Epidermal melanocyte (primary cell): ENCODE data around the gene SCFD2.
"Not testable (repeated sequence)": the region's sequence is repeated elsewhere in the genome, so short reads cannot be mapped to it uniquely, and the experiment has no call there.

Experiments used
- DNase-seq: peaks from one replicate; pipeline ENCODE4 v3.0.0; 2011; ENCODE audit warnings: low spot score; ENCODE audit not compliant: insufficient read length

Gene SCFD2

DNA sequence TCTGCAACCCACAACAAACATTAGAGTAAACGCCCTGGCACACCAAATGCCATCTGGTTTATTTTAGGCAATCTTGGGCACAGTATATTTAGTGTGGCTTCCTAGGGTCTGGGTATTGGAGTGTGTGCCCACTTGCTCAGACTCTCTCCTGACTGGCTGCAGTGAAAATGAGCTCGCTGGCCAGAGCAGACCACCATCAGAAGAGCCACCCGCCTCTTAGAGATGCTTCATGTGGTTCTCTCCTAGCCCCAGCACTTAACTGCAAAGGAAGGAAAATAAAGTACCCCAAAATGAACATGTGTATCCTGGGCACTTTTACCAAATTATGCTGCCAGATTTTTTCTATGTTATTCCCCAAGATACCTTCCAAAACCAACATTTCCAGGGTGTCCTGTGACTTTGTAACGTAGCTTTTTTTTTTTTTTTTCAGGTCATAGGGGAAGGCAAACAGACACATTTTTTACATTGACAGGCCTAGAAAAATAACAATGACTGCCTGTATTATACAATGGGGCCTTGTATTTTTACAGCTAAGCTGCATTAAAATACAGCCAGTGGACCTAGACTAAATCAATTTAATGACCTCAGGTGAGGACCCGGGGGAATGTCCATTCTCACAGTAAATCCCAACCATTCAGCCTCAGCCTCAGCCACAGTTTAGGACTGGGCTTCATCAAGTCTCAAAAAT, 310.0 kb downstream of the SCFD2 start:
- no peak for DNase-seq

DNA sequence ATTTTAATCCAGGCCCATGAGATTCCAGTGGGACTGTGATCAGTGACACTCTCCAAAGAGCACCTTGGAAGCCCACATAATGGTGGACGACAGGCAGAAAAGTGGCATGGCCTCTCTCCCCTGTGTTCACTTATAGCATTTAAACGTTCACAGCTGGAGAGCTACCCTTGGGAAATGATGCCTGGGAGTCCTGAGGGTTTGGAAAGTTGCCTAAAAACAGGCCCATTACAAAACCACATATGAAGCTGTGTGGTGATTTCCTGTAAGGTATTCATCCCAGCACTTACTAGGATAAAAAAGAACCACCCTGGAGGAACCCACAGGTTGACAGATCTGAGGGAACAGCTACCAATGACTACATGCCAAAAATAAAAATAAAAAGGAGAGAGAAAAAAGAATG, 310.6 kb downstream of the SCFD2 start:
- DNase-seq: no peak

DNA sequence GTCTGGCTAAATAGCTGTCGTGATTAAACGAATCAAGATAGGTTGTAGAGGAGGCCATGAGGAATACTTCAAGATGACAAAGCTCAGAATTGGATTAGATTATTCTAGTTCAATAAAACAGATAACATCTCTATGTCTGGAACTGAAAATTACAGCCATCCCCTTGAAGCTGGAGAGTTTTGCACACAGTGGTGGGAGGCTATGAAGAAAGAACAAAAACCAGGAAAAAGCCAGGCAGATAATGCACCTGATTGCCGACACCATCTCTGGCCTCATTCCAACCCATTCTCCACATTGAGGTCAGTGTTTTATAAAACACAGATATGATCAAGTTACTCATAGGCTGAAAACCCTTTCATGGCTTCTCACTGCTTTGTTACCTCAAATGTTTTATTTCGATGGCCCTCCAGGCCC, 315.5 kb downstream of the SCFD2 start:
- no peak for DNase-seq

DNA sequence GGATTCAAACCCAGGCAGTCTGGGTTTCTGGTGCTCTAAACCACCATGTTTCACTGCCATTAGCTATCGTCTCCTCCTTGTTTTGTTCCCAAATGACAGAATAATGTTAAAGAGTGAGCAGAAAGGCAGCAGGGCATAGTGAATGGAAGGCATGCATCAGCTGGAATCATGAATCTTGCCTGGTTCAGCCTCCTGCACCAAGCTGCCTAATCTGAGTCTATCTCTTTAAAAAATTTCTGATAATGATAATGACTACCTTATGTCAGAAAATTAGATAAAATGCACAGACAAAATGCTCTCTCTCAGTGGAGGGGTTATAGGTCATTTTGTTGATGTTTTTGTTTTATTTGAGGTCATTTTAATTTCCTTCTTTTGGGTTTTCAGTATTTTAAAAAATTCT, 316.3 kb downstream of the SCFD2 start:
- DNase-seq: no peak

DNA sequence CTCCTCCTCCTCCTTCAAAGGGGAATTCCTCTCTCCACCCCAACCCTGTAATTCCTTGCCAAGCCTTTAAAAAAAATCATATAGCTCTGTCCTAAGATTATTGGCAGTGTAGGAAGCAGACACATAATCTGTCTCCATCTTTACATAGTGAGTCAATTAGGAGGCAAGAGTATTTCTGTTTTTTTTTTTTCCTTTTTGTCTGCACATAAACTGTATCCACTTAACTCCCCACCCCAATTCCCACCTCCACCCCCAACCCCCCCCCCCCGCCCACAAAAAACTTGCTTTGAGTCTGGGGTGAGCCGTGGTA, 321.3 kb downstream of the SCFD2 start:
- no peak for DNase-seq

DNA sequence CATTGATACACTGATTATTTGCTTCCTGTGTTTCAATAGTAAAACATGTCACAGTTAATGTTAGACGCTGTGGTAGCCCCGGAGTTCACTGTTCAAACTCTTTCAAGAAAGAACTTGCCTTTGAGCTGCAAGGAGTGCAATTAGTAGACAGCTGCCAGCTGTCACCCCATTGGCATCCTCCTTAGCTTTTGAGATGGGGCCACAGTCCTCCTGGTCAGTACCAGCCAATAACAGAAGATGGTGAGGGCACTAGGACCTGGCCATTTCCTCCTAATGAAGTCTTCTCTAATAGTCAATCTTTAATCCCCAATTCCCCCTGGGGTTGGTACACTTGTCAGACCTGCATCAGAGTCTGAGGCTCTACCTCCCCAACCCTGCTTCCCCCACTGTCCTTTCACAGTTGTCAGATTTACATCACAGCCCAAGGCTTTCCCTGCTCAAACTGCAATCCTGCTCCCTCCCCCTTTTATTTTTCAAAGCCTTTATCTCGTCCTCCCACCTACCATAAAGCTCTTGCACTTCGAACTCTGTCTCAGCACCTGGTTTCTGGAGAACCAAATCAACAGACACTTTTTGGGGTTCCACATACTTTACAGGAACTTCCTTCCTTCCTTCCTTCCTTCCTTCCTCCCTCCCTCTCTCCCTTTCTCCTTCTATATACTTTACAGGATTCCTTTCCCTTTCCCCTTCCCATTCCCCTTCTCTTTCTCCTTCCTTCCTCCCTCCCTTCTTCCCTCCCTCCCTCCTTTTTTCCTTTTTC, 321.8 kb downstream of the SCFD2 start:
- DNase-seq: no peak

DNA sequence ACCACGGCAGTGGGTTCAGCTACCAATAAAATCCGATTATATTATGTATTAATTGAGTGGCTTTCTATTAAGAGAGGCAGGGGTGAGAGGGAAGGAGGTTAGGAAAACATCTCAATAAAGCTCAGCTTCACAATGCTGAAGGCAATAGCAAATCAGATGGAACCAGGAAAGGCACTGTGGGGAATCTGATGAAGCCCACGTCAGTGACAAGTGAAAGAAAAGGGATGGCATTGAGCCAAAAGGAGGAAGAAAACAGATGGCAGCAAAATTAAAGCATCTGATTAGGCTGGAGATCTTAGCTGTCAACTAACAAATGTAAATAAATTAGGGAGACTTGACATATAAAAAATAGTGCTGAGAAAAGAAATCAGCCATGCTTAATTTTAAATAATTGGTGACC, 322.8 kb downstream of the SCFD2 start:
- no peak for DNase-seq

DNA sequence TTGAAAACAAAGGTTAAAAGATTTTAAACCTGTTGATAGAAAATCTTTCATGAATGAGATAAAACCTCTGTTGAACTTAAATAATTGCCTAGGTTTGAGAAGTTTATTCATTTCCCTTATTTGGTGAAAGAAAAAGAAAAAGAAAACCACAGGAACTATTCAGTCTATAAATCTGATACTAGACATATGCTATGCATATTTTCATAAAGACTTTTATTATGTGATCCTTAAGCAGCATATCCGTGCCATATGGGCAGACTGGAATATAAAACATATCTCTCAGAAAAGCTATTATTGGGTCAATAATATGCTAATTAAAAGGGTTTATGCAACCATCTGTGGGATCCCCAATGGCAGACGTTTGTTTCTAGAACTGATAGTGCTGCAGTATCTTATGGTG, 325.0 kb downstream of the SCFD2 start:
- no peak for DNase-seq

DNA sequence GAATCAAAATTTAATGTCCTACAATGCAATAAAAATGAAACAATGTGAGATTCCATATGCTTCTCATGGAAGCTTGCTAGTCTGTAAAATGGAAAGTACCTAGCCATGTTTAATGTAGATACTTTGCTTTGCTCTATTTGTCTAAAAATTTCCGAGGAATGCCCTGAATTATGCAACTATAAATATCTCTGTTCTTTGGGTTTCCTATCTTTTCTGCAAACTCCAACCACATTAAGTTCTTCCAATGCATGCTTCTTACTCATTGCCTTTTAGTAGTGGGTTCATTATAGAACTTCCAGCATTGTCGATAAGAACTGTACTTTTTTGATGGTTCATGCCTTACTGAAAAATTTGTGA, 325.4 kb downstream of the SCFD2 start:
- DNase-seq: no peak

DNA sequence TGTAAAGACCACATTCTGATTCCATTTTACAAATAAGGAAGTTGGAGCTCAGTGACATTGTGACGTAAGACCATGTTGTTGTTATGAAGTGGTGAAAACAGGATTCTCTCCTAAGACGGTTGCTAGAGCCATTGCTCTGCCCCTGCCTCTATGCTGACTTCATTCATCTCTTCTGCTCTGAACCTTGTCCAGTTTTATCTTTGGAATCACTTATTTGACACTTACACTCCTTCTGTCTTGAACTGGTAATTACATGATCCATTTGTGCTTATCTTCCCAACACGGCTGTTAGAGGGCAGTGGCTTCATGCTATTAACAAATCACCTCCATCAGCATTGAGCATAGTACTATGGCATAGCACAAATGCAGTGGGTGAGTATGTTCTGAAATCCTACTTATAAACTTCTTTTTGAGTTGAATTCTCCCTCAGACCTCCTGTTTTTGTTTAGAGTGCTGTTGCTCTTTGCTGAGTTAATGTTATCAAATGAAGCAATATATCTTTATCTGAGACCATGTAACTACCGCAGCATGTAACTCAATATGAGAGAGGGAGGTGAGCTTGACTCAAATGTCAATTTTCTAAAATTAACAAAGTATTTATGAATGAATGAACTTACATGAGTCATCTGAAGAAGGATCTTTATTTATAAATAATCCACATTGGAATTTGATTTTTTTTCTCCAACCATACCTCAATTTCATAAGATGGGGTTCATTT, 326.0 kb downstream of the SCFD2 start:
- no peak for DNase-seq

DNA sequence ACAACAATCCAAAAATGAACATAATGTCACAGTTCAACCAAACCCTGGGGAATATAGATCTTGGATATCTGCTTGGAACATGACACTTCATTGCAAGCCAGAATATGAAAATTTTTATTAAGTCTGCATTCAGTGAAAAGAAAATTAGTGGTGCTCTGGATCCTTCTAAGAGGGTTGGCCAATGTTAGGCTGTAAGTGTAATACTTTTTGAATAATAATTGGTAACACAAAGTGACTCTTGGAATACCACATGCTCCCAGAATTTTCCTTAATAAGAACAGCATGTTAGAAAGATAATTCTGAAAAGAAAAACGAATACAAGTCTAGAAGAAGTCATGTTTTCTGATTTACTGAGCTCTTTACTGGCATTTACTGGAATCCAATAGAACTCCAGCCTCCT, 328.0 kb downstream of the SCFD2 start:
- DNase-seq: no peak

DNA sequence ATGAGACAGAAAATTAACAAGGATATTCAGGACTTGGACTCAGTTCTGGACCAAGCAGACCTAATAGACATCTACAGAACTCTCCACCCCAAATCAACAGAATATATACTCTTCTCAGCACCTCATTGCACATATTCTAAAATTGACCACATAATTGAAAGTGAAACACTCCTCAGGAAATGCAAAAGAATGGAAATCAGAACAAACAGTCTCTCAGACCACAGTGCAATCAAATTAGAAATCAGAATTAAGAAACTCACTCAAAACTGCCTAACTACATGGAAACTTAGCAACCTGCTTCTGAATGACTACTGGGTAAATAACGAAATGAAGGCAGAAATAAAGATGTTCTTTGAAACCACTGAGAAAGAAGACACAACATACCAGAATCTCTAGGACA, 333.0 kb downstream of the SCFD2 start:
- not testable (repeated sequence) for DNase-seq

DNA sequence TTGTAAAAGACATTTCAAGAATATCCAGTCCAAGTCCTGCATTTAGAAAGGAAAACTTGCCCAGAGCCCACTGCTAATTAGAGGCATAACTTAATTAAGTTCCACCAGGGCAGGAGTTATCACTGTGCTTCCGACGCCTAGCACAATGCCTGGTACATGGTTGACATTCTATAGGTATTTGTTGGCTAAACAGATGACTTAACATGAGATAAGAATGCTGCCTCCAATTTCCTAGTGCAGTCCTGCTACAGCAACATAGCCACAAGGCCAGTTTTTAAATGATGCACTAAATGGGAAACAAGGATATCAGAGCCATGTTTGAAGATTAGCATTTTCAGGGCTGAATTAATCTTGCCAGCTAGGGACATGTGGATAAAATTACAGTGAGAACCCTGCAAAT, 339.6 kb downstream of the SCFD2 start:
- DNase-seq: no peak

DNA sequence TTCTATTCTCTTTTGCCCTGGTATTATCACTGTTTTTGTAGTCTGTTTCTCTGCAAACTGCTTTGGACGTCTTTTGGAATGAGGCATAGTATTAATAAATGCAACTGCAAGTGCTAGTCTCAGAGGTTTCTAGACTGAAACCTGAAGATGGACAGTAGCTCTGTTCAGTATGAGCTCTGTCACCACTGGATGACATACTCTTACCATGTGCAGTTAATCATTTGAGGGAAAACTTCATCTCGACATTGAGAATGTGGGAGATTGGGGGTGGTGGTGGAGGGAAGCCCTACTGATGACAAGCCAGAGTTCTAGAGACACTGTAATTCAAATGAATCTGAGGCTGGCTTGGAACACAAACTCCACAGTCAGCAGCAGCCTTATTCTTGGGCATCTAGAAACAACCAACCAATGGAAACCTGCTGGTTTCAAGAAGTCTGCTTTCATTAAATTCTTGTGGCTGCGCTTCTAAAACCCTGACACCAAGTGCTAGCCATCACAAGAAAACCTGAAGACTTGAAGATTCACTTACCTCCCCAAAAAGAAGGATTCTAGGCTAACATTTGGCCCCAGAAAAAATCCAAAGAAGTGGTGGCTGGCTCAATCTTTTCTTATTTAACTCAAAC, 342.1 kb downstream of the SCFD2 start:
- DNase-seq: no peak

DNA sequence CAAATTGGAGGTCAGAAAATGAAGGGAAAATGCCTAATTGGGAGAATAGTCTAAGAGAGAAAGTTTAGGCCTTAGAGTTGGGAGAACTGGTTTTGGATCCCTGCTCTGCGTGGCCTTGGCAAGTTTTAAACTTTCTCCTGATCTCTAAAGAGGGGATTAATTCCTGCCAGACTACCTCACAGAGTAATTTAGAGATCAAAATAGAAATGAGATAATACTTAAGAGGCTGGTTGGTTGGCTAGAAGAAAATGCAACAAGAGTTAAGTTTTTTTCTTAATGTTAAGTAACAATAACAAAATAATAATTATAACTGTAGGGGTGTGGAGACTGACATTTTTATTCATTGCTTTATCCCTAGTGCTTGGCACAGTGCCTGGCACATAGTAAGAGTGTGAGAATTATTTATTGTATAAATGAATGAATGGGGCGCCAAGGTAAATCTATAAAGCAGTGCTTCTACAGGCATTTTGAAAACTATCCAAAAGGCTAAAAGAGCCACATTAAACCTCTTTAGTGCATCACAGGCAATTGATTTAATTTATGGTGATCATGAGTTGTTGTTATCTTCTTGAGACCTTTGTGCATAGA, 343.3 kb downstream of the SCFD2 start:
- DNase-seq: no peak

DNA sequence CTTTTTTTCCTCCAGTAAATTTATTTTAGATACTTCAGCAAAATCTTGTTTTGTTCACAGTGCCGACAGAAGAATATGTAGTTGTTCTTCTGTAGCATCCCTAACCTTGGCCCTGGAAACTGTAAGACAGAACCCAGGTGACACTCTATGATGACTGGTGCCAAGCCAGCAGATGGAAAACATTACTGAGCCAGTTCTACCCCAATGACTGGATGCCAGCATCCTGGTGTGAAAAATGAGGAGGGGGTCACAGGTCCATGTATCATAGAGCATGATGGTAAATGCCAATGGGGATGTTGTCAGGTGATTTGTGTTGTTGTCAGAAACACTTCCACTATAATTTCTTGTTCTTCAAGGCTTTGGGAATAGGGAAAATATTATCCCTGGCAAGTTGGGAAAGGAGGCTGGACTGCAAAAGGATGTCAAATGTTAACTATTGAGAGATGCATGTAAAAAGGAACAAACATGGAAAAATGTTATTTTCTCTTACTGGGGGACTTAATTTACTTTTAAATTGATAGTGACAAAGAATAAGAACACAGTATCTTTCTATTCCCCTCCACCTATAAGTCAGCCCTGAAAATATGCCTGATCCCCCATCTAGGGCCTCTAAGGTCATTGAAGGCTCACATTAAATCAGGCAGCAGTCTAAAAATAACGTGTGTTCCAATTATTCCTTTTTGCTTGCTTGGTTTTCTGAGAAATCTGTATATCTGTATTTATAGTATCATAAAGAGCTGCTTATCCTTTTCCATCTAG, 343.9 kb downstream of the SCFD2 start:
- no peak for DNase-seq

DNA sequence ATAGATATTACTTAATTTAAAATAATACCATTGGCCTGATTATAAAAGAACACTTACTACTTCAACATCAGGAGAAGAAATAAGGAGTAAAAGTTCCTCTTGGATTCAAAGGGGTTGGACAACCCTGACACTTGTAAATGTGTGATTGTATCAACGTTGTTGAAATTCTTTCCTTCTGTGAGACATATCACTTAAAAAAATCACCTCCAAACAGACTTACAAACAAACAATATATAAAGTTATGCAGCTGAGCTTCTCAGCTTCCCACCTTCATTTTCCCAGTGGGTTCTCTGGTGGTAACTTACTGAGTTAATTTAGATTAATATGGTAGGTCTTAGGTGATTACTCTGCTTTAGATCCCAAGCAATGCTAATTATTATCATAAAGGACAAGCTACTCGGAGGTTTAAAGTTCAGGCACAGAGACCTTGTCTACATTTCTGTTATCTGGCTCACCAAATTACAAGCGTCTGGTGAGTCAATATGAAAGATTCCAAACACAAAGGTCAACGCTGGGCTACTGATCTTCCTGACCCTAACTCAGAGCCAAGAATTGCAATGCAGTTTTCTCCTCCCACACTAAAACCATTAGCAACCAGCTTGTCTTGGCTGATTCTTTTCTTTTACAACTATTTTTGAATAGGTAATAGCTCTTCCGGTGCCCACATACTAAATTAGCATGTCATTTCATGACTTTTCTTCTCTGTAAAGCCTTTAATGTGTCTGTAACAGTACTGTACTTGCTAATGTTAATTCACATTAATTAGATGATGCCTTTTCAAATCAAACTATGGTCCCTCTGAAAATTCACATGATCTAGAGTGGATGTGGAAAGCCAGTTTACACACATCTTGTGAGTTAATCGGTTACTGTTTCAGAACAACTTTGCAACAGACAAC, 346.1 kb downstream of the SCFD2 start:
- DNase-seq: no peak

DNA sequence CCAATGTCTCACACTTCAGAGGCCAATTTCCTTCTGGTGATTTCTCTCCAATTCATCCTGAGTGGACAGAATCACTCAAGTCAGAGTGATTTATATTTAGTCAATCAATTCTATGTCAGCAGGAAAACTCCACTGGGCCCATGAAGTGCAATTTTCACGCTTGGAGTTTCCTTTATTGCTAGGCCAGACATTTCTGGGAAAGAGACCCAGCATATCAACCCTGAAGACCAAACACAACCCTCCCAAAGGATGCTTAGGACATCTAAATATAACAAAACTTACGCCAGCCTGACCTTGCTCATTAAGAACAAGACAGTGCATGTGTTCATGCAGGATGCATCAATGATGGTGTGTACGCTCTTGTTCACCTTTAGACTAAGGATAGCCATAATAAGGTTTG, 347.4 kb downstream of the SCFD2 start:
- DNase-seq: no peak

DNA sequence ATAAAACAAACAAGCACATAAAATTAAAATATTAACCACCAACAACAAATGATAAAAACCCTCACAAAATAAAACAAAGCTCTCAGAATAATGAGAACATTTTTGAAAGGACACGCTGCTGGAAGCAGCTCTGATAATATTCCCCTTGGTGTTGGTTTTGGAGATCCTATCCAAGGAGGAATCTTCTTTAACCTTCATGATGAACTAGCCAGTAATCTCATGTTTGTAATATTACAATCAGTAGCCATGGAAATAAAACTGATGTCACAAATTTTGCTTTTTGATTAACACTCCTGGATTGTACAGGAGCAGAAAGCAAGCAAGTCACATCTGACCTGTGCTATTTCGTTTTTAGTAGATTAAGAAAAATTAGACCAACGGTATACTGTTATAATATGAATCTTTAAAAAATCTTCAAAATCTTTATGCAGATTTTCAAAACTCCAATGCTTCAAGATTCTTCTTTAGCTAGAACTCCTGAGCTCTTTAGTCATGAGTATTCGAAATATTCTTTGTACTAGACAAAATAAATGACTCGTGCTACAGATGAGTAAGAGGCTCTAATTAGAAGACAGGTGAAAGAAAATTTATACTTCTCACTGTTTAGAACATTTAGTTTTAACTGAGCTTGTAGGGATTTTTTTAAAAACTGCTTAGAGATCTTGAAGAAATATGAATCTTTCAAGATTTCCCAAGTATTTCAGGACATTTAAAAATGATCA, 349.6 kb downstream of the SCFD2 start:
- no peak for DNase-seq

DNA sequence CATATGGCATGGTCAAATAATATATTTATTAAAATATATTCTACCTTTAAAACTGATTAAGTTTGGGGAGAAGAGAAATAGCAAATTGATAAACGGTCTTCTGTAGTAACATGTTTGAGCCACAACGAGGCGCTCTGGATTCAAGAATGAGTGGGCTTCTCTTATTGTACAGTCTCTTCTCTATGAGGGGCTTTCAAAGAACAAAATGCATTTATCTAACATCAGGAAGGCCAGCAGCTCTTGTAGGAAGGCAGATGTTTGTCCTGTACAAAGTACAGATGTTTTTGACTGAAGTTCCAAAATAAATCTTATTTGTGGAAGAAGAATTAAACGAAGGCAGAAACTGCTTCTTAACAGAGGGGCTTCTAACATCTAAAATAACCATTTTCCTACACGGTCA, 350.2 kb downstream of the SCFD2 start:
- no peak for DNase-seq
